Left lung (tissue), 10 donors: Measurements from ENCODE around the gene SYPL1. TPM values are rescaled to one million over a fixed set of nuclear protein-coding genes. Genes with fewer than 3 reads are reported as not detected.
A peak's percentile ranks its signal among the peaks of the same experiment; 100 is the strongest.

Experiments used
- ATAC-seq: fragments of 200-7000 bp; cut with Tn5 transposase; one replicate; pipeline ENCODE4 v1.9.1; 2020; ENCODE audit warnings: moderate library complexity
- DNase-seq, 4 donors: peaks; one replicate each; pipeline ENCODE4 v3.0.0-alpha.2; 2013 to 2020
- H3K27ac ChIP-seq, 2 donors: fragments of 200-600 bp; sonication (generic) in 1 of 2; one replicate each; pipeline versions ENCODE4 v1.5.0 to v1.8.0; 2020 to 2021
- H3K27me3 ChIP-seq, 2 donors: fragments of 200-600 bp; sonication (generic) in 1 of 2; one replicate each; pipeline versions ENCODE4 v1.5.0 to v1.8.0; 2020 to 2021
- H3K36me3 ChIP-seq, 2 donors: fragments of 200-600 bp; sonication (generic) in 1 of 2; one replicate each; pipeline versions ENCODE4 v1.5.0 to v1.8.0; 2020 to 2021
- H3K4me1 ChIP-seq, 2 donors: fragments of 200-600 bp; one replicate each; pipeline ENCODE4 v1.8.0; 2021
- H3K4me3 ChIP-seq, 2 donors: fragments of 200-600 bp; sonication (generic) in 1 of 2; one replicate each; pipeline versions ENCODE4 v1.5.0 to v1.8.0; 2020 to 2021; ENCODE audit warnings: mild to moderate bottlenecking in 1 of 2
- H3K9me3 ChIP-seq, 2 donors: fragments of 200-600 bp; sonication (generic) in 1 of 2; one replicate each; pipeline versions ENCODE4 v1.5.0 to v1.8.0; 2020 to 2021
- intact Hi-C, 2 donors: fragments of 100-400 bp; cut with DNase I; formaldehyde crosslinking; loops; one replicate each; pipeline versions ENCODE4 v1.11.2 to v1.14.2; 2022
- polyA plus RNA-seq, 6 donors: library from polyadenylated mRNA; unstranded; fragments of 120-200 nt; gene quantifications; one replicate each; pipeline ENCODE4 v1.2.1, GENCODE V29; 2013; ENCODE audit not compliant: insufficient read length in 6 of 6
- total RNA-seq, 2 donors: library from RNA; stranded (reverse); fragmentation: NEBNext Ultra II Directional; extraction: Animal tissue kit (Norgen Biotek cat#: 25700); gene quantifications; one replicate each; pipeline ENCODE4 v1.2.1, GENCODE V29; 2021
- TF ChIP-seq, protein P1 (sequence below), 2 donors: fragments of 200-600 bp; sonication (generic) in 1 of 2; IDR thresholded peaks; one replicate each; pipeline versions ENCODE4 v1.5.0 to v1.8.0; 2021; ENCODE audit warnings: antibody characterized with exemption in 2 of 2
- donor health status: DM: no; HTN: yes; CAD: no.
- donor health status: DM: no; HTN: no; CAD: no.

SYPL1 gene
- total and polyA plus RNA-seq, 8 donors, result 81.9 to 121 (median 110) TPM

DNA sequence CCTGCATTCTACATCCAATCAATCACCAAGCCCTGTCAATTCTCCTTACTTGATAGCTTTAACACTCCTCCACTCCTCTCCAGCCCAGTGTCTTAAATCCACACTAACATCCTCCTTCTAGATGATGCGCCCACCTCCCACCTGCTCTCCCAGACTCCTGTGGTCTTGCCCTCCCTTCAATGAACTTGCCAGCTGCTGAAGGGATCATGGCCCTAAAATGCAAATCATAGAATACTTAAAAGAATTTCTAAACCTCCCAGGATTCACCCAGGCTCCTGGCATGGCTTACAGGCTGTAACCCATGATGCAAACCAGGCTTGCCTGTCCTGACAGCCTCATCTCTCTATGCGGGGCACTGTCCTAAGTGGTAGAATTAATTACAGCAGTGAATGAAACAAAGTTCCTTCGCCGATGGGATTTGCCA, 43.6 kb downstream of the SYPL1 start:
- intact Hi-C loops, result no loop called here
- peaks cover 29 to 43% of the 10 kb centered on the region in 2 donors for H3K4me1 ChIP-seq
- H3K27me3 ChIP-seq, result no peaks in the 10 kb centered on the region
- no peak for ATAC-seq
- no peaks in the 10 kb centered on the region for H3K9me3 ChIP-seq
- H3K27ac ChIP-seq, result no peak overlapping the region
- DNase-seq, result no peak
- no peak overlapping the region for H3K4me3 ChIP-seq
- no peaks in the 10 kb centered on the region for H3K36me3 ChIP-seq
- TF ChIP-seq, protein P1, sequence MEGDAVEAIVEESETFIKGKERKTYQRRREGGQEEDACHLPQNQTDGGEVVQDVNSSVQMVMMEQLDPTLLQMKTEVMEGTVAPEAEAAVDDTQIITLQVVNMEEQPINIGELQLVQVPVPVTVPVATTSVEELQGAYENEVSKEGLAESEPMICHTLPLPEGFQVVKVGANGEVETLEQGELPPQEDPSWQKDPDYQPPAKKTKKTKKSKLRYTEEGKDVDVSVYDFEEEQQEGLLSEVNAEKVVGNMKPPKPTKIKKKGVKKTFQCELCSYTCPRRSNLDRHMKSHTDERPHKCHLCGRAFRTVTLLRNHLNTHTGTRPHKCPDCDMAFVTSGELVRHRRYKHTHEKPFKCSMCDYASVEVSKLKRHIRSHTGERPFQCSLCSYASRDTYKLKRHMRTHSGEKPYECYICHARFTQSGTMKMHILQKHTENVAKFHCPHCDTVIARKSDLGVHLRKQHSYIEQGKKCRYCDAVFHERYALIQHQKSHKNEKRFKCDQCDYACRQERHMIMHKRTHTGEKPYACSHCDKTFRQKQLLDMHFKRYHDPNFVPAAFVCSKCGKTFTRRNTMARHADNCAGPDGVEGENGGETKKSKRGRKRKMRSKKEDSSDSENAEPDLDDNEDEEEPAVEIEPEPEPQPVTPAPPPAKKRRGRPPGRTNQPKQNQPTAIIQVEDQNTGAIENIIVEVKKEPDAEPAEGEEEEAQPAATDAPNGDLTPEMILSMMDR (IDR thresholded peaks at IDR 0.05), result no peak

DNA sequence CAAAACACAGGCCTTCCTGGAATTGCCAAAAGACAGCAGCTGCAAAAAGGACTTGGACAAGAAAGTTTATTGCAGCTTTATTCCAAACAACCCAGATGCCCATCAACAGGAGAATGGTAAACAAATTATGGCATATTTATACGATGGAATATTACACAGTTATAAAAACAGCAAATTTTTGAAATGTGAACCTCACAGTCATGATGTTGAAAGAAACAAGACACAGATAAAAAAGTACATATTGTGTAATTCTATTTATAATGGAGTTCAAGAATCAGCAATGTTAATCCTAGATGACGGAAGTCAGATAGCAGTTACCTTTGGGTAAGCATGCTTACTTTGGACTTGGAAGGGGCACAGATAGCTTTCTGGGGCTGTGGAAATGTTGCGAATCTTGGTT, 44.4 kb downstream of the SYPL1 start:
- H3K36me3 ChIP-seq, result no peaks in the 10 kb centered on the region
- H3K9me3 ChIP-seq, result no peaks in the 10 kb centered on the region
- H3K4me3 ChIP-seq, result no peak overlapping the region
- TF ChIP-seq, protein P1 (IDR thresholded peaks at IDR 0.05), result no peak
- no peak overlapping the region for H3K27ac ChIP-seq
- no peak for DNase-seq
- intact Hi-C loops, result no loop called here
- no peak for ATAC-seq
- no peaks in the 10 kb centered on the region for H3K27me3 ChIP-seq
- H3K4me1 ChIP-seq, result peaks cover 29 to 35% of the 10 kb centered on the region in 2 donors

DNA sequence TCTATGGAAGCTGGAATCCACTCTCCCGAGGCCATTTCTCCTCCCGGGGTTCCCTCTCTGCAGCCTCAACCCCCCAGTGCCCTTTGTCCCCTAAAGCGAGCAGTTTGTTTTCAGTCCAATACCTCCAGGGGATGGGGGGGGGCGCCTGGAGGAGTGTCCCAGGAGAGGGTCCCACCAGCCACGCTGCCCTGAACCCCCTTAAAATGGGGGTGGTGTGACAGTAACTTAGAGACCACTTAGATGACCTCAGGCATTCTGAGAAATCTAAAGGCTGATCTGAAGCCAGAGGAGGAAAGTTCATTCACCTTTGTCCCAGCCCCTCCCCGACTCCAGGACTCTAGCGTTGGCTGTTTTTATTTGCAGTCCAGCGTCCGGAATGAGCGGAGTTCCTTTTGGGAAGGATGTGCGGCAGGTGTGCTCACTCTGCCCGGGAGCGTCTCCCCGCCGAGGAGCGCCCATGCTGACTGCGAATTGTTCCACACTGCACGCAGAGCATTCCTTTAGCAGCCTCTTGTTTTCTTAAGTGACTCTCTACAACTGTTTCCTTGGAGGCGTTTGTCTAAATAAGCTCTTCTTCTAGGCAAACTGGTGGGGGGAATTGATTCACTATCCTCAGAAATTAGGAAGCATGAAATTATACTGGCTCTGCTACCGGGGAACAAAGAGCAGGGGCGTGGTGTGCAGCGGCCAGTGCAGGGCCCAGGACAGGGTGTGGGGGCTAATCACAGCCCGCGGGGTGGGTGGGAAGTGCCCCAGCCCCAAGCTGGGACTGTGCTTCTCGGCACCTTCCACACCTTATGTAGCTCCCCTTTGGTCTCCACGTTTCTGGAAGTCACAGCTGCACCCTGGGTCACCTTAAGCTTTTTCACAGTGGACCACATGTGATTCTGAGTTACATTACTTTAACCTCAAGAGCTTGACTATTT, 46.3 kb downstream of the SYPL1 start:
- TF ChIP-seq, protein P1 (IDR thresholded peaks at IDR 0.05), result no peak
- Histone ChIP-seq H3K36me3 (no peaks in the 10 kb centered on the region), H3K4me1 (peaks cover 17% of the 10 kb centered on the region in 2 donors), H3K4me3 (no peak overlapping the region), H3K27ac (peak overlapping the region in 1 of 2 donors; percentile 48), H3K9me3 (no peaks in the 10 kb centered on the region), H3K27me3 (no peaks in the 10 kb centered on the region)
- DNase-seq (no peak), ATAC-seq (peak; percentile 53)
- intact Hi-C loops, result no loop called here

DNA sequence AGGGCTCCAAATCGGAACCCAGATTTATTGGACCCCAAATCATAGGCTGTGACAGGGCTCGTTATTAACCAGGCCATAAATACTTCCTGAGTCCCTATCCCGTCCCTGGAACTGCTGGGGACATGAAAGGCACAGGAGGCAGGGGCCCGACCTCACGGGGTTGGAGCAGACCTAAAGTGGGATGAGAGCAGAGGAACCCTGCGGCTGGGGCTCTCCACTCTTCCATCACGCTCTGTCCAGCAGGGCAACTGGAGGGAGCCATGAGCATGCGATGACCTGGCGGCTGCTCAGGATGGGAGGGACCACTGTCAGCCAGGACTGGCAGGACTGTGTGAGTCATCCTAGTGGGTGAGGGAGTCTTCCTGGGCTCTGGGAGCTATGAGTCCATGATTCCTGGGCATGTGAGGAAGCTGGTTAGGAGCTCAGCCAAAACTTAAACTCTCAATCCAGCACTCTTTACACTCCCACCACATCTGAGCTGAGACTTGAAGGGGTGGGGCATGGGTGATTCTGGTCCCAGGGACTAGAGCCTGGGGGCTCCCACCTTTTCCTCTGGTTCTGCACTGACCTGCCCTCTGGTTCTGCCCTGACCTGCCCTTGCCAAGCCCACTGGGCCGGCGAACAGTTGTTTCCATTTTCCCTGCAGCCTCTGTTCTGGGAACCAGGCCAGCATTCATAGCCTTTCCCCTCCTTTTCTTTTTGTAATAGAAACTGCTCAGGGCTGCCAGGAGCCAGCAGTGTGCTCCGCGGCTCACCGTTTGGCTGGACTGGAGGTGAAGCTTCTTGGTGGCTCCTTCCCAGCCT, 47.1 kb downstream of the SYPL1 start:
- peaks cover 10 to 17% of the 10 kb centered on the region in 2 donors for H3K4me1 ChIP-seq
- TF ChIP-seq, protein P1 (IDR thresholded peaks at IDR 0.05), result no peak
- H3K36me3 ChIP-seq, result no peaks in the 10 kb centered on the region
- H3K27ac ChIP-seq, result peak overlapping the region; percentile 10 to 48
- ATAC-seq (peak; percentile 85), DNase-seq (peak; percentile 71 to 82 (median 81))
- H3K9me3 ChIP-seq, result no peaks in the 10 kb centered on the region
- H3K27me3 ChIP-seq, result no peaks in the 10 kb centered on the region
- H3K4me3 ChIP-seq, result no peak overlapping the region
- intact Hi-C loops, result no loop called here

DNA sequence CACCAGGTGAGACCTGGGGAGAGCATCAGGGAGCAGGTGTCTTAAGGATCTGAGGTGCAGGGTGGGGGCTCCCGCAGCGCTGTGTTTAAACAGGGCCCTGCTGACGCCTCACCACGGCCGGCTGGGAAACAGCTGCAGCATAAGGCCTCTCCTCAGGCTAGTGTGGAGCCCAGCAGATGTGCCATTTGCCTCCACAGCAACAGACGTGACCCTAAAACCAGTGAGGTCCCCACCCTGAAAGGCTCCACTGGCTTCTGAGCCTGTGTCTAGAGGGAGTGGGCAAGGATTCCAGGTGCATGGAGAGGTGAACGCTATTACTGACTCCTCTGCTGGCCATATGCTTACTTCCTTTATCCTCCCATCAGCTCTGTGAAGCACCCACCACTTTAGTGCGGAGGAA, 47.8 kb downstream of the SYPL1 start:
- H3K36me3 ChIP-seq, result no peaks in the 10 kb centered on the region
- DNase-seq (no peak), ATAC-seq (no peak)
- peaks cover 10 to 17% of the 10 kb centered on the region in 2 donors for H3K4me1 ChIP-seq
- H3K27me3 ChIP-seq, result no peaks in the 10 kb centered on the region
- intact Hi-C loops, result no loop called here
- peak overlapping the region; percentile 10 to 48 for H3K27ac ChIP-seq
- TF ChIP-seq, protein P1 (IDR thresholded peaks at IDR 0.05), result no peak
- H3K4me3 ChIP-seq, result no peak overlapping the region
- H3K9me3 ChIP-seq, result no peaks in the 10 kb centered on the region
